ENCODE results near the gene SAP30BP.

DNA sequence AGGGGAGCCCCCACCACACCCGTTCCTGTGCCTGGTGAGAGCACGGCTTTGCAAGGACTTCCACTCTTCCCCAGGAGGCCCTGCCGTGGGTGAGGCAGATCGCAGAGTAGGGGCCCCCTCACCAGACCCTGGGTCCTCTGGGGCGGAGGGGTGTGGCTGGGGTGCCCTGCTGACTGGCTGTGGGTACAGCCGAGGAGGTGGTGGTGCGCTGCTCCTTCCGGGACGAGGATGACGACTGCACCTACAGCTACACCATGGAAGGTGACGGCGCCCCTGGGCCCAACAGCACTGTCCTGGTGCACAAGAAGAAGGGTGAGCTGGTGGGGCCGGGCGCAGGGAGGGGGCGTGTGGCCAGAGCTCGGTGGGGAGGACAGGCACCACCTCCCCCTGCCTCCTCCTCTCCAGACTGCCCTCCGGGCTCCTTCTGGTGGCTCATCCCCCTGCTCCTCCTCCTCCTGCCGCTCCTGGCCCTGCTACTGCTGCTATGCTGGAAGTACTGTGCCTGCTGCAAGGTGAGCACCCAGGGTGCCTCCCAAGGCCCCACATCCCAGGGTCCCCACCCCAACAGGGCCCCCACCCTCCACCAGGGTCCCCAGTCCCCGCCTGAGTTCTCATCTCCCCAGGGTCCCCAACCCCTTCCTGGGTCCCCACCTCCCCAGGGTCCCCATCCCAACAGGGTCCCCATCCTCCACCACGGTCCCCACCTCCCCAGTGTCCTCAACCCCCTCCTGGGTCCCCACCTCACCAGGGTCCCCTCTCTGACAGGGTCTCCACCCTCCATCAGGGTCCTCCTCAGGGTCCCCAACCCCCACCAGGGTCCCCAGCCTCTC, 70.2 kb downstream of the SAP30BP start:
- TF ChIP-seq EZH2 (IDR thresholded peaks at IDR 0.05; ENCODE audit: borderline replicate concordance, insufficient read depth, low read depth, low read length, poor library complexity, severe bottlenecking) = no peak
- TF ChIP-seq, protein P1, sequence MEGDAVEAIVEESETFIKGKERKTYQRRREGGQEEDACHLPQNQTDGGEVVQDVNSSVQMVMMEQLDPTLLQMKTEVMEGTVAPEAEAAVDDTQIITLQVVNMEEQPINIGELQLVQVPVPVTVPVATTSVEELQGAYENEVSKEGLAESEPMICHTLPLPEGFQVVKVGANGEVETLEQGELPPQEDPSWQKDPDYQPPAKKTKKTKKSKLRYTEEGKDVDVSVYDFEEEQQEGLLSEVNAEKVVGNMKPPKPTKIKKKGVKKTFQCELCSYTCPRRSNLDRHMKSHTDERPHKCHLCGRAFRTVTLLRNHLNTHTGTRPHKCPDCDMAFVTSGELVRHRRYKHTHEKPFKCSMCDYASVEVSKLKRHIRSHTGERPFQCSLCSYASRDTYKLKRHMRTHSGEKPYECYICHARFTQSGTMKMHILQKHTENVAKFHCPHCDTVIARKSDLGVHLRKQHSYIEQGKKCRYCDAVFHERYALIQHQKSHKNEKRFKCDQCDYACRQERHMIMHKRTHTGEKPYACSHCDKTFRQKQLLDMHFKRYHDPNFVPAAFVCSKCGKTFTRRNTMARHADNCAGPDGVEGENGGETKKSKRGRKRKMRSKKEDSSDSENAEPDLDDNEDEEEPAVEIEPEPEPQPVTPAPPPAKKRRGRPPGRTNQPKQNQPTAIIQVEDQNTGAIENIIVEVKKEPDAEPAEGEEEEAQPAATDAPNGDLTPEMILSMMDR (IDR thresholded peaks at IDR 0.05) = no peak
